GM12875 (cell line): Measurements from ENCODE around the gene NELL2.

Experiments
- H3K4me3 ChIP-seq: one replicate; pipeline ENCODE4 v1.5.1; 2011; ENCODE audit warnings: low read depth, low read length, control low read depth
- TF ChIP-seq, protein P1 (sequence below): IDR thresholded peaks from 2 replicates; pipeline ENCODE4 v1.5.1; 2011; ENCODE audit warnings: low read depth, mild to moderate bottlenecking, control low read depth, inconsistent platforms, low read length, moderate library complexity, borderline replicate concordance; ENCODE audit not compliant: insufficient read depth

The NELL2 gene

DNA sequence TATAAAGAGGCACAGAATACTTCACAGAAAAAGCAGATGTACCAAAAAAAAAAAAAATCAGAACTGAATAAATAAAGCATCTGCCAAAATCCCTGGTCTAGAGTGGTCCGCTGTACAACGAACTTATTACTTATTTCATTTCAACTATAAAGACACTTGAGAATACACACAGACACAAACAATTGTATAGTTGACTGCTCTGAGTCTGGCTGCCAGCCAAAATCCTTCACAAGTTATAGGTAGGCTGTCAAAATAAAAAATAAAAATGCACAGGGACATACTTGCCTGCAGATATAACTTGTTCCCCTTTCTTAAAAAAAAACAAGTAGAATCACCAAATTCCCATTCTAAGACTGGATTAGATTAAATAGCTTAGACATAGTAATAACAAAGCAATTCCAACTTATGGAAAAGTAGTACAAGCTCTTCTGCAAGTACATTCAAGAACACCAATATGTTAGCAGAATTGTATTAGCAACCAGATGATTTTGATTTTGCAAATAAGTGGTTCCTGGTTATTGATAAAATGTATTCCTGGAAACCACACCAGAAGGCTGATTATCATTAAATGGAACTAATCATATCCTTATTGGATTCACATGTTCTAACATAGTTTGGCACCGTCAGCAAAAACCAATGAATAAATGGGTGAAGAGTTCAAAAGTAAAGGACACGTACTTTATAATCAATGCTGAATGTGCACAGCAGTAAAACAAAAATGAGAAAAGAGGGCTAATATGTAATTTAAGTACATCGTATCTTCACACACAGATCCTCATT is 248.5 kb downstream of the NELL2 start:
- TF ChIP-seq, protein P1, sequence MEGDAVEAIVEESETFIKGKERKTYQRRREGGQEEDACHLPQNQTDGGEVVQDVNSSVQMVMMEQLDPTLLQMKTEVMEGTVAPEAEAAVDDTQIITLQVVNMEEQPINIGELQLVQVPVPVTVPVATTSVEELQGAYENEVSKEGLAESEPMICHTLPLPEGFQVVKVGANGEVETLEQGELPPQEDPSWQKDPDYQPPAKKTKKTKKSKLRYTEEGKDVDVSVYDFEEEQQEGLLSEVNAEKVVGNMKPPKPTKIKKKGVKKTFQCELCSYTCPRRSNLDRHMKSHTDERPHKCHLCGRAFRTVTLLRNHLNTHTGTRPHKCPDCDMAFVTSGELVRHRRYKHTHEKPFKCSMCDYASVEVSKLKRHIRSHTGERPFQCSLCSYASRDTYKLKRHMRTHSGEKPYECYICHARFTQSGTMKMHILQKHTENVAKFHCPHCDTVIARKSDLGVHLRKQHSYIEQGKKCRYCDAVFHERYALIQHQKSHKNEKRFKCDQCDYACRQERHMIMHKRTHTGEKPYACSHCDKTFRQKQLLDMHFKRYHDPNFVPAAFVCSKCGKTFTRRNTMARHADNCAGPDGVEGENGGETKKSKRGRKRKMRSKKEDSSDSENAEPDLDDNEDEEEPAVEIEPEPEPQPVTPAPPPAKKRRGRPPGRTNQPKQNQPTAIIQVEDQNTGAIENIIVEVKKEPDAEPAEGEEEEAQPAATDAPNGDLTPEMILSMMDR, result no peak
- H3K4me3 ChIP-seq, result no peak overlapping the region

DNA sequence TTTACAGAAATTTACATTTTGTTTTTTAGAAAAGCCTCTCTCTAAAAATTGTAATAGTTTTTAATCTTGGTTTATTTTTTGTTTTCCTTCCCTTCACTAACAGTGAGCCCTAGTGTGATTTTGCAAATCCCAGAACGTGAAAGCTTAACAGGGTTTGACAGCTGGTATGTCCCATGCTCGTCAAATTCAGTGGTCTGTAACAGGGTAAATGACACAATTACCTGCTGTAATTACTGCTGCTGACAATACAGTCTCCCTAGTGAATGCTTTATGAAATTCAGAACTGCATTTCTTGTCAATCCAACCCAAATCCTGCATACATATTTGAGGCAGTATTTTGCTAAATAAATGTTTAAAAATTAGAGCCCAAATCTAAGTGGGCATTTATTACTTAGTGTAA is 249.2 kb downstream of the NELL2 start:
- no peak overlapping the region for H3K4me3 ChIP-seq
- TF ChIP-seq, protein P1, result no peak

DNA sequence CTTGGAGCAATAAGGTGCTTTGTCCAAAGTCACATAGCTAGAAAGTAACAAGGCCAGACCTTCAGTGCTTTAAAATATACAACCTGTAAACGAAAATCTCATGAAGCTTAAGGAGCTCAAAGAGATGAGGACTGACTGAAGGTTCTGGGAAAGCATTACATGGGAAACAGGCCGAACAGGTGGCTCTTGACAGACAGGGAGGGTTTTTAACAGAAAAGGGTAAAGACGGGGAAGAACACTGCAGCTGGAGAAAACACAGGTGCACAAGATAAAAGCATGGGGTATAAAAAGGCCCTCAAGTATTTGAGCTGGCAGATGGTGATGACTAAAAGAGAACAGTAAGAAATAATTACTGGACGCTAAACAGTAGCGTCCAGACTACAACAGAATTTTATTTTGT is 257.2 kb downstream of the NELL2 start:
- no peak overlapping the region for H3K4me3 ChIP-seq
- TF ChIP-seq, protein P1, result no peak

DNA sequence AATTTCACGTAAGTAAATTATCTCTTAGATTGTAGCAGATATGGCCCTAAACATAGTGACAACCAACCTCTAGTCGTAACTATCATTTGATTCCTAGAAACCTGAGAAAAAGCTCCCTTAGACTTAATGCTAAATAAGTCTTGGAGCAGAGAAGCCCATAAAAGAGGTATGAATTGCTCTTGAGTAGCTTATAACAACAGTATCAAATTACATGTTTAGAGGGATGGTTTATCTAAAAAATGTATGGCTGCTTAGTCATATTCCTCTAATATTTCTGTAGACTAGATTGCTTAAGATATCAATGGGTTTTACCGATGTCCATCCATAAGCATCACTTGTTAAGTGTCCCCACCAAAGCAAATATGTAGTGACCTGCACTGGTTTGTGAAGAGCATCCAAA is 259.7 kb downstream of the NELL2 start:
- H3K4me3 ChIP-seq, result no peak overlapping the region
- TF ChIP-seq, protein P1, result no peak

DNA sequence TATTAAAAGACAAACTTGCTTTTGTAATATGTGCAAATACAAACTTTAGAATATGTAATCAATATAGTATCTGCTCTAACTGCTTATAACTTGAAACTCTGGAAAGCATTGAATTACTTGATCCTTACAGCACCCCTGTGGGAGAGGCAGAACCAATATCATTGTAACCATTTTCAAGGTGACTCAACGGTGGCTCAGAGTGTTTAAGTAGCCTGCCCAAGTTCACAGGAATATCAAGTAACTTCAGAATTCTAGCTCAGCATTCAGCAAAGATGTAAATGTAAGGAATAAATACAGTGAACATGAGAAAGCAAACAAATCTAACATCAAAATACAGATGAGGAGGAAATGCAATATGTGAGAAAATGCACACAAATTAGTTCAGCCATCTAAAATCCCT is 264.6 kb downstream of the NELL2 start:
- no peak overlapping the region for H3K4me3 ChIP-seq
- TF ChIP-seq, protein P1, result no peak

DNA sequence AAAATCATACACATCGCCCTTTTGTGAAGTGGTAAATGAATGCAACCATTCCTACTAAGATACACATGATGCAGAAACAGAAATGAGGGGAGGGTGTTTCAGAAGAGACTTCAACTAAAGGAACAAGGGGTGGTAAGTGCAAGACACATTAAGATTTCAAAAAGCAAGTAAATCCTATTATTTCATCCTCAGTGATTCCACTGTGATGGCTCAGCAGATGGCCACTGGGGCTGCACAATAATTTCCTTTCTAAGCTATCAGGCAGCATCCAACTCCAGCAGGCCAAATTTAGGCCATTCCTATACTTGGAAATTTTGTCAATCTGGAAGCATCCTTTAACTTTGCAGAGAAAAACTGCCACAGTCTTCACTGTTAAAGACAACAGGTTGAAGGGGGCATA is 272.4 kb downstream of the NELL2 start:
- no peak overlapping the region for H3K4me3 ChIP-seq
- TF ChIP-seq, protein P1, result no peak

DNA sequence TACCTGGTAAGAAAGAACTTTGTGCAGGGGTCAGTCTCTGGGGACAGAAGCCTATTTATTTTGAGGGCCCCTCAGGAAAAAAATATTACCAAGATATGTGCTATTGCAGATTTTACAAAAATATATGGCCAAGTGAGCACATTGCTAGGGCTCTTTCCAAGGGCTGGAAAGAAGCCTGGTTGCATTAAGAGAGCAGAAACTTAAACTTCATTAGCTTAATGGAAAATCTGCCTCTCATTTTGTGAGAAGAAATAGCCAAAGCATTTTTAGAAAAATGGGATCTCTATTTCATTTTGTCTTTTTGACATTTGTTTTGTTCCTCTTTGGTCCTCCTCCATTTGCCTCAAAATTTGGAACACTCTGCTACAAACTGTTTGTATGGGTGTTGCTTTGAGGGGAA is 283.5 kb downstream of the NELL2 start:
- H3K4me3 ChIP-seq, result no peak overlapping the region
- TF ChIP-seq, protein P1, result no peak
